ENCODE data around the gene FBLN1. TPM values are rescaled to one million over a fixed set of nuclear protein-coding genes. Genes with fewer than 3 reads are reported as not detected.

The FBLN1 gene
- total and polyA plus RNA-seq, 9 donors, result 62.7 to 394 (median 189) TPM

- Histone ChIP-seq H3K27ac (no peak overlapping the region), H3K9me3 (no peaks in the 10 kb centered on the region), H3K27me3 (no peaks in the 10 kb centered on the region), H3K4me3 (no peak overlapping the region), H3K36me3 (no peaks in the 10 kb centered on the region), H3K4me1 (ENCODE audit: insufficient read depth) (peaks cover 2% of the 10 kb centered on the region)
- DNase-seq, result no peak
- no peak for TF ChIP-seq POLR2A (IDR thresholded peaks at IDR 0.05)
- no peak for TF ChIP-seq CTCF (IDR thresholded peaks at IDR 0.05)
- TF ChIP-seq EP300 (IDR thresholded peaks at IDR 0.05), result no peak
- intact Hi-C loops (cut with DNase I), result no loop called here
- 69 to 82% (median 80%) methylated on average over 8 of the region's 8 CpGs for WGBS, 3 donors
Observed at GRCh38 chr22:45608763-45609180, 106.1 kb downstream of the FBLN1 start.

- no peak for TF ChIP-seq EP300 (IDR thresholded peaks at IDR 0.05)
- Histone ChIP-seq H3K4me1 (ENCODE audit: insufficient read depth) (peaks cover 2% of the 10 kb centered on the region), H3K9me3 (no peaks in the 10 kb centered on the region), H3K27ac (no peak overlapping the region), H3K4me3 (no peak overlapping the region), H3K27me3 (no peaks in the 10 kb centered on the region), H3K36me3 (no peaks in the 10 kb centered on the region)
- intact Hi-C loops (cut with DNase I), result no loop called here
- 29 to 46% (median 34%) methylated on average over 15 of the region's 15 CpGs for WGBS, 3 donors
- peak in 3 of 5 donors; percentile 19 to 36 (median 28) for DNase-seq
Observed at GRCh38 chr22:45612451-45612901, 109.8 kb downstream of the FBLN1 start.

- Histone ChIP-seq H3K27ac (no peak overlapping the region), H3K36me3 (no peaks in the 10 kb centered on the region), H3K9me3 (no peaks in the 10 kb centered on the region), H3K4me3 (no peak overlapping the region), H3K4me1 (ENCODE audit: insufficient read depth) (peaks cover 2% of the 10 kb centered on the region), H3K27me3 (no peaks in the 10 kb centered on the region)
- WGBS, 3 donors, result 66 to 76% (median 74%) methylated on average over 13 to 15 of the region's 15 CpGs
- intact Hi-C loops (cut with DNase I), result no loop called here
- no peak for DNase-seq
- no peak for TF ChIP-seq POLR2A (IDR thresholded peaks at IDR 0.05)
- TF ChIP-seq CTCF (IDR thresholded peaks at IDR 0.05), result no peak
- no peak for TF ChIP-seq EP300 (IDR thresholded peaks at IDR 0.05)
Observed at GRCh38 chr22:45612940-45613339, 110.3 kb downstream of the FBLN1 start.

- Histone ChIP-seq H3K4me1 (ENCODE audit: insufficient read depth) (peaks cover 2% of the 10 kb centered on the region), H3K27ac (no peak overlapping the region), H3K36me3 (no peaks in the 10 kb centered on the region), H3K4me3 (no peak overlapping the region), H3K9me3 (no peaks in the 10 kb centered on the region), H3K27me3 (no peaks in the 10 kb centered on the region)
- 66 to 86% (median 84%) methylated on average over 3 of the region's 3 CpGs for WGBS, 3 donors
- no peak for DNase-seq
- intact Hi-C loops (cut with DNase I), result no loop called here
- no peak for TF ChIP-seq EP300 (IDR thresholded peaks at IDR 0.05)
- TF ChIP-seq CTCF (IDR thresholded peaks at IDR 0.05), result no peak
- TF ChIP-seq POLR2A (IDR thresholded peaks at IDR 0.05), result no peak
Observed at GRCh38 chr22:45615364-45615763, 112.7 kb downstream of the FBLN1 start.

- DNase-seq, result no peak
- TF ChIP-seq EP300 (IDR thresholded peaks at IDR 0.05) (no peak), CTCF (IDR thresholded peaks at IDR 0.05) (no peak), POLR2A (IDR thresholded peaks at IDR 0.05) (no peak)
- H3K36me3 ChIP-seq, result no peaks in the 10 kb centered on the region
- peaks cover 2% of the 10 kb centered on the region for H3K4me1 ChIP-seq (ENCODE audit: insufficient read depth)
- intact Hi-C loops (cut with DNase I), result no loop called here
- no peak overlapping the region for H3K4me3 ChIP-seq
- H3K9me3 ChIP-seq, result no peaks in the 10 kb centered on the region
- no peak overlapping the region for H3K27ac ChIP-seq
- no peaks in the 10 kb centered on the region for H3K27me3 ChIP-seq
- WGBS, 3 donors, result 93 to 99% (median 94%) methylated on average over 2 of the region's 2 CpGs
Observed at GRCh38 chr22:45616432-45616831, 113.7 kb downstream of the FBLN1 start.
